OCI-LY7 (cell line): ENCODE results near the gene PA2G4. TPM values are rescaled to one million over a fixed set of nuclear protein-coding genes. Genes with fewer than 3 reads are reported as not detected.
A peak's percentile ranks its signal among the peaks of the same experiment; 100 is the strongest.
"Not testable (repeated sequence)": the region's sequence is repeated elsewhere in the genome, so short reads cannot be mapped to it uniquely, and the experiment has no call there.

Source experiments
- Bru-seq: library from RNA; stranded (reverse); fragments of 400-500 nt; gene quantifications from one replicate; lab custom pipeline; 2021; lab: Mats Ljungman, UMichigan
- BruChase-seq, 2 experiments: library from RNA; stranded (reverse); fragments of 400-500 nt; gene quantifications; one replicate each; lab custom pipeline; 2021; lab: Mats Ljungman, UMichigan
- BruUV-seq: library from RNA; stranded (reverse); fragments of 400-500 nt; replicated peaks from 2 replicates; lab custom pipeline; 2021; lab: Mats Ljungman, UMichigan
- CTCF ChIA-PET: fragments of 300-600 bp; sonication (Branson Sonifier 250); formaldehyde crosslinking; loops from one replicate; lab custom pipeline; 2022; ENCODE audit warnings: antibody characterized with exemption; ENCODE audit not compliant: unreplicated experiment; lab: Charles Lee
- POLR2A ChIA-PET: fragments of 300-600 bp; sonication (Branson Sonifier 250); formaldehyde crosslinking; loops from one replicate; lab custom pipeline; 2022; ENCODE audit warnings: antibody characterized with exemption; lab: Charles Lee
- DNase-seq: peaks from one replicate; pipeline ENCODE4 v3.0.0-alpha.2; 2015; ENCODE audit warnings: low spot score
- H2AFZ ChIP-seq: fragments of 200-600 bp; sonication (generic), shearing (Covaris generic); 2 replicates; pipeline ENCODE4 v1.6.1; 2014; ENCODE audit warnings: mild to moderate bottlenecking, antibody characterized with exemption, low read length, moderate library complexity
- H3K27ac ChIP-seq: fragments of 200-600 bp; sonication (generic); 2 replicates; pipeline ENCODE4 v1.5.1; 2014; ENCODE audit warnings: mixed run types, low read depth, mild to moderate bottlenecking, moderate library complexity, low read length, inconsistent platforms; ENCODE audit not compliant: poor library complexity, severe bottlenecking
- H3K36me3 ChIP-seq: fragments of 200-600 bp; sonication (generic); 2 replicates; pipeline ENCODE4 v1.6.1; 2014; ENCODE audit warnings: mild to moderate bottlenecking, antibody characterized with exemption, low read length, moderate library complexity, mixed read lengths; ENCODE audit not compliant: insufficient read depth
- H3K4me1 ChIP-seq: fragments of 200-600 bp; sonication (generic); 2 replicates; pipeline ENCODE4 v1.5.1; 2014; ENCODE audit warnings: mild to moderate bottlenecking, low read length; ENCODE audit not compliant: insufficient read depth, poor library complexity, severe bottlenecking
- H3K4me2 ChIP-seq: fragments of 200-600 bp; sonication (generic); 2 replicates; pipeline ENCODE4 v1.6.1; 2014; ENCODE audit warnings: mild to moderate bottlenecking, low read length
- H3K4me3 ChIP-seq: fragments of 200-600 bp; sonication (generic); 2 replicates; pipeline ENCODE4 v1.5.1; 2014; ENCODE audit warnings: mild to moderate bottlenecking, low read depth, low read length; ENCODE audit not compliant: poor library complexity, severe bottlenecking
- H3K79me2 ChIP-seq: fragments of 200-600 bp; sonication (generic); 2 replicates; pipeline ENCODE4 v1.6.1; 2016; ENCODE audit warnings: low read depth, mild to moderate bottlenecking, low read length, moderate library complexity, mixed read lengths; ENCODE audit not compliant: insufficient read depth
- H3K9me2 ChIP-seq: fragments of 200-600 bp; sonication (generic); 2 replicates; pipeline ENCODE4 v1.6.1; 2016; ENCODE audit warnings: mild to moderate bottlenecking, low read length, mixed read lengths; ENCODE audit not compliant: insufficient read depth
- H3K9me3 ChIP-seq: fragments of 200-600 bp; sonication (generic); 2 replicates; pipeline ENCODE4 v1.6.1; 2014; ENCODE audit warnings: mild to moderate bottlenecking, mixed run types, low read length, mixed read lengths
- H4K20me1 ChIP-seq: fragments of 200-600 bp; sonication (generic); 2 replicates; pipeline ENCODE4 v1.6.1; 2014; ENCODE audit warnings: mild to moderate bottlenecking, antibody characterized with exemption, low read length, moderate library complexity, mixed read lengths; ENCODE audit not compliant: insufficient read depth
- EZH2phosphoT487 ChIP-seq: fragments of 200-600 bp; sonication (generic); IDR thresholded peaks from 2 replicates; pipeline ENCODE4 v1.6.1; 2018; ENCODE audit warnings: low read depth, borderline replicate concordance, mild to moderate bottlenecking, mixed run types, antibody characterized with exemption, low read length, moderate library complexity, mixed read lengths
- intact Hi-C: fragments of 100-400 bp; cut with micrococcal nuclease; formaldehyde crosslinking; loops from one replicate; pipeline ENCODE4 v1.10.0; 2022; ENCODE audit not compliant: unreplicated experiment
- long read RNA-seq: library from polyadenylated mRNA; stranded (forward); transcript quantifications from one replicate; pipeline ENCODE4 v2.0.0, GENCODE V29; 2022
- total RNA-seq, 2 experiments: library from RNA; depleted of rRNA in 1 of 2; stranded (reverse); fragments of >200 nt in 1 of 2; shearing (Covaris generic) in 1 of 2; gene quantifications; 2 replicates each; pipeline ENCODE4 v1.2.3, GENCODE V29; 2014 to 2022
- TF ChIP-seq, protein P1 (sequence below): fragments of 200-600 bp; sonication (generic); conservative IDR thresholded peaks from 2 replicates; pipeline ENCODE4 v1.5.1; 2014; ENCODE audit warnings: mild to moderate bottlenecking, antibody characterized with exemption, low read length, moderate library complexity, mixed read lengths

PA2G4 gene
- total RNA-seq (2014; rRNA removed; shearing (Covaris generic)) (358 and 437 TPM in 2 replicates), total RNA-seq (2022) (280 and 289 TPM in 2 replicates), Bru-seq, nascent RNA (percentile 97 among the genes with signal in this experiment), BruChase-seq, experiment 1, labeled RNA remaining after a 6-hour chase (percentile 99 among the genes with signal in this experiment), BruChase-seq, experiment 2, labeled RNA remaining after a 2-hour chase (percentile 99 among the genes with signal in this experiment)
- long read RNA-seq, transcript PA2G4-201 (13 exons, 2,577 nt) = major isoform, 404 of 446 reads
- long read RNA-seq, partial matches to known transcripts = 6 of 446 reads
- long read RNA-seq, other reads (novel, unspliced or antisense) = 36 of 446 reads

DNA sequence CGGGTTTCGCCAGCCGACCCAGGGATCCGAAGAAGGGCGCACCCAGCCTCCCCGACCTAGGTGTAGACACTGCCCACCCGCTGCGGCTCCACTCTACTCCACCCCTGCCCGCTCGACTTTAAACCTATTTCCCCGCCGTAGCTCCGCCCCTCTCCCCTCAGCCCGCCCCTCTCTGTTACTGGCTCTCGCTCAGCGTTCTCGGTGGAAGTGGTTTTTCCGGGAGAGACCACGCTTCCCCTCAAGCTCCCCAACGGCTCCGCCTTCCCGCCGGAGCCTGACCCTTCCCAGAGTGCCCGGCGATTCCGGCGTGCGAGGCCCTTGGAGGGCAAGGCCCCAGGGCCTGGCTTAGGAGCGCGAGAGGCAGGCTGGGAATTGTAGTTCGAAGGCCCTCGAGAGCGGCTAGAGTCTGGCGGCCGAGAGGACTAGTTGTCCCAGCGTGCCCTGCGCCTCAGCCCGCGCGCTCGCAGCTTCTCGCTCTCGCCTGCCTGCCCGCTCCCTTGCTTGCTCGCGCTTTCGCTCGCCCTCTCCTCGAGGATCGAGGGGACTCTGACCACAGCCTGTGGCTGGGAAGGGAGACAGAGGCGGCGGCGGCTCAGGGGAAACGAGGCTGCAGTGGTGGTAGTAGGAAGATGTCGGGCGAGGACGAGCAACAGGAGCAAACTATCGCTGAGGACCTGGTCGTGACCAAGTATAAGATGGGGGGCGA is at the start of gene PA2G4:
Gene PA2G4 (plus strand): TSS at position 451 of the 706 bp plus-strand sequence. CDS start 179 bp downstream, at position 630.
- ChIA-PET CTCF (interaction anchor here (0.6 to 1.2 kb wide), 6 partner anchors 13 to 362 kb away, joined by 3 to 4 read pairs (median 4); partner anchors contain the start of gene RPL41), POLR2A (interaction anchor here (0.5 to 4.0 kb wide), 17 partner anchors 9 to 418 kb away, joined by 3 to 64 read pairs (median 3); partner anchors contain the start of genes ESYT1, PYM1, RPL41 and ZC3H10)
- Histone ChIP-seq H3K27ac (peak within 1 kb of the TSS; percentile 70), H2AFZ (peak within 1 kb of the TSS; percentile 56; the same call in 1 of the 2 replicates), H3K9me2 (no peaks in the 10 kb centered on the region), H4K20me1 (peaks cover 21% of the 10 kb centered on the region), H3K4me1 (peaks cover 27% of the 10 kb centered on the region), H3K36me3 (peaks cover 48% of the 10 kb centered on the region), H3K4me3 (peak within 1 kb of the TSS; percentile 93), H3K9me3 (no peaks in the 10 kb centered on the region), H3K4me2 (peak within 1 kb of the TSS; percentile 86), H3K79me2 (peaks cover 40% of the 10 kb centered on the region)
- DNase-seq = peak; percentile 99
- TF ChIP-seq, protein P1, sequence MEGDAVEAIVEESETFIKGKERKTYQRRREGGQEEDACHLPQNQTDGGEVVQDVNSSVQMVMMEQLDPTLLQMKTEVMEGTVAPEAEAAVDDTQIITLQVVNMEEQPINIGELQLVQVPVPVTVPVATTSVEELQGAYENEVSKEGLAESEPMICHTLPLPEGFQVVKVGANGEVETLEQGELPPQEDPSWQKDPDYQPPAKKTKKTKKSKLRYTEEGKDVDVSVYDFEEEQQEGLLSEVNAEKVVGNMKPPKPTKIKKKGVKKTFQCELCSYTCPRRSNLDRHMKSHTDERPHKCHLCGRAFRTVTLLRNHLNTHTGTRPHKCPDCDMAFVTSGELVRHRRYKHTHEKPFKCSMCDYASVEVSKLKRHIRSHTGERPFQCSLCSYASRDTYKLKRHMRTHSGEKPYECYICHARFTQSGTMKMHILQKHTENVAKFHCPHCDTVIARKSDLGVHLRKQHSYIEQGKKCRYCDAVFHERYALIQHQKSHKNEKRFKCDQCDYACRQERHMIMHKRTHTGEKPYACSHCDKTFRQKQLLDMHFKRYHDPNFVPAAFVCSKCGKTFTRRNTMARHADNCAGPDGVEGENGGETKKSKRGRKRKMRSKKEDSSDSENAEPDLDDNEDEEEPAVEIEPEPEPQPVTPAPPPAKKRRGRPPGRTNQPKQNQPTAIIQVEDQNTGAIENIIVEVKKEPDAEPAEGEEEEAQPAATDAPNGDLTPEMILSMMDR = no peak
- no peak for TF ChIP-seq EZH2phosphoT487
- intact Hi-C loops = loop anchor here (2.0 kb wide), 1 partner anchor 175 kb away; no protein-coding TSS in a partner anchor
- BruUV-seq = no TSS peak

DNA sequence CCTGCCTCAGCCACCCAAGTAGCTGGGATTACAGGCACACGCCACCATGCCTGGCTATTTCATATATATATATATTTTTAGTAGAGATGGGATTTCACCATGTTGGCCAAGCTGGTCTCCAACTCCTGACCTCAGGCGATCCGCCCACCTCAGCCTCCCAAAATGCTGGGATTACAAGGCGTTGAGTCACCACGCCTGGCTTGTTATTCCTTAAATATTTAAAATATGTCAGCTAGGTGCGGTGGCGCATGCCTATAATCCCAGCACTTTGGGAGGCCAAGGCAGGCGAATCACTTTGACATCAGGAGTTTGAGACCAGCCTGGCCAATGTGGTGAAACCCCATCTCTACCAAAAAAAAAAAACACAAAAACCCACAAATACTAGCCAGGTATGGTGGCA is 44.4 kb upstream of the PA2G4 start:
- H3K4me1 ChIP-seq, H3K4me2 ChIP-seq, DNase-seq, H3K4me3 ChIP-seq, H4K20me1 ChIP-seq, H2AFZ ChIP-seq, BruUV-seq, CTCF ChIA-PET, H3K36me3 ChIP-seq, H3K79me2 ChIP-seq, H3K9me3 ChIP-seq, H3K9me2 ChIP-seq, H3K27ac ChIP-seq: not testable (repeated sequence)
- POLR2A ChIA-PET = interaction anchor here (0.7 kb wide), 1 partner anchor 128 kb away, joined by 3 read pairs; no protein-coding TSS in a partner anchor
- intact Hi-C loops = loop anchor here (5.0 kb wide), 1 partner anchor 37 kb away; no protein-coding TSS in a partner anchor

DNA sequence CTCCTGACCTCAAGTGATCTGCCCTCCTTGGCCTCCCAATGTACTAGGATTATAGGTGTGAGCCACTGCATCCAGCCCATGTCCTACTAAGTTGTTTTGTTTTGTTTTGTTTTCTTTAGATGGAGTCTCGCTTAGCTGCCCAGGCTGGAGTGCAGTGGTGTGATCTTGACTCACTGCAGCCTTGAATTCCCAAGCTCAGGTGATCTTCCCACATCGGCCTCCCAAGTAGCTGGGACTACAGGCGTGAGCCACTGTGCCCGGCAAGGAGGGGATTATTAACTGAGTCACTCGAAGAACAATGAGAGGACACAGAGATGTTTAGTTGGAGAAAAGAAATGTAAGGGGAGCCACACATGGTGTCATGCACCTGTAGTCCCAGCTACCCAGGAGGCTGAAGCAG is 42.4 kb upstream of the PA2G4 start:
- no peaks in the 10 kb centered on the region for H4K20me1 ChIP-seq
- no peak for DNase-seq
- no peaks in the 10 kb centered on the region for H3K9me2 ChIP-seq
- no peaks in the 10 kb centered on the region for H3K4me1 ChIP-seq
- no peaks in the 10 kb centered on the region for H3K36me3 ChIP-seq
- ChIA-PET CTCF (no interaction called here), POLR2A (interaction anchor here (0.6 to 1.3 kb wide), 3 partner anchors 17 to 358 kb away, joined by 3 to 4 read pairs (median 4); no protein-coding TSS in a partner anchor)
- no peaks in the 10 kb centered on the region for H3K9me3 ChIP-seq
- no peak for TF ChIP-seq EZH2phosphoT487
- TF ChIP-seq, protein P1 = no peak
- H3K27ac ChIP-seq = no peak overlapping the region
- no peak overlapping the region for H3K4me2 ChIP-seq
- BruUV-seq = no TSS peak
- intact Hi-C loops = loop anchor here (5.0 kb wide), 1 partner anchor 35 kb away; no protein-coding TSS in a partner anchor
- no peaks in the 10 kb centered on the region for H3K79me2 ChIP-seq
- H3K4me3 ChIP-seq = no peak overlapping the region
- H2AFZ ChIP-seq = no peak overlapping the region
